GM19328 (cell line): Measurements from ENCODE around the gene PNMA8B.

Experiments used
- ATAC-seq: cut with Tn5 transposase; IDR thresholded peaks from one replicate; pipeline ENCODE4 v1.9.1; 2021; ENCODE audit warnings: mild to moderate bottlenecking, moderate library complexity; ENCODE audit not compliant: unreplicated experiment

PNMA8B gene

DNA sequence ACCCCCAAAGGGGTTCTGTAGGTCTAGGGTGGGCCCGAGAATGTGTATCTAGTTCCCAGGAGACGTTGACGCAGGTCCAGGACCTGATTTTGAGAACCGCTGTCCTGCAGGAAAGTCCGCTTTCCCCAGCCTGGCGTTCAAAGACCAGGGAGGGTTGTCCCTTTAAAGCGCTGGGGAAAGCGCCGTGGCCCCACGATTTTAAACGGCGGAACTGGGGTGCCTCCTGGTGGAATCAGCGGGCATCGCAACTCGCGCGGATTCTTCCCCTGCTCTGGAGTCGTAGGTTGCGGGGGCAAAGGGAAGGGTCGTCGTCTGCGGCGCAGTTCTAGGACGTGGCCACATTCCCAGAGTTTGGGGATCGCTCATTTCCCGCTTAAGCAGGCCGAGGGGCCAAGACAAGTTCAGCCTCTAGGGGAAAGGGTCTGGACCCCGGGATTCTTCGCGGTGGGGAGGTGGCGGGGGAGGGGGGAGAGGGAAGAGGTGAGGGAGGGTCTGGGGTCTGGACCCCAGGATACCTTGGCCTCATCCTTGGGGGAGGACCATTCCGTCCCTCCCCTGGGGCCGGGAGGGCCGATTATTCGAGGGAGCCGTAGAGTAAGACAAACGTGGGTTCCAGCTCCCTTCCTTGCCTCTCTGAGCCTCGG, 7.7 kb downstream of the PNMA8B start:
- ATAC-seq, result no peak

DNA sequence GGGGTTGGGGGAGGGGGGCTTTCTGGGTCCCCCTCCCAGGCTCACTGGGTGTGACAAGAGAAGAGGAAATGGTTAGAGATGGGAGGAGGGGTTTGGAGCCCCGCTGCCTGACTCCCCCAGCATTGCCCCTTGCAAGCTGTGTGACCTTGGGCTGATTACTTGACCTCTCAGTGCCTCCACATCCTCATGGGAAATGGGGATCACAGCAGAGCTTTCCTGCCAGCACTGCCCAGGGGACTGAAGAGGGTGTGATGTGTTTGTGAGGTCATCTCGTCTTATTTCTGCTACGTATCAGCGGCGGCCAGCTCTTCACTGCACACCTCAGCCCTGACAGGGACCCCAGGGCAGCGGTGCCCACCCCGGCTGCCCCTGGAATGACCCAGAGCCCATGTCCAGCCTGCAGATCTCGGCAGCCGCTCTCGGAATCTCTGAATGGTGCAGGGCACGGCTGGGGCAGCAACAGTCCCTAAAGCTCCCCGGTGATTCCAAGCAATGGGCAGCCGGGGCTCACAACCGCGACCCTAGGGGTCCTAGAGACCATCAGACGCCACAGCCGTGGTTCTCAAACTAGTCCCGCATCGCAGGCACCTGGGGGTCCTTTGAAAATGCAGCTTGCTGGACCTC, 8.4 kb downstream of the PNMA8B start:
- no peak for ATAC-seq

GRCh38 chr19:46486358-46486757, 9.3 kb downstream of the PNMA8B start:
- ATAC-seq, result no peak

DNA sequence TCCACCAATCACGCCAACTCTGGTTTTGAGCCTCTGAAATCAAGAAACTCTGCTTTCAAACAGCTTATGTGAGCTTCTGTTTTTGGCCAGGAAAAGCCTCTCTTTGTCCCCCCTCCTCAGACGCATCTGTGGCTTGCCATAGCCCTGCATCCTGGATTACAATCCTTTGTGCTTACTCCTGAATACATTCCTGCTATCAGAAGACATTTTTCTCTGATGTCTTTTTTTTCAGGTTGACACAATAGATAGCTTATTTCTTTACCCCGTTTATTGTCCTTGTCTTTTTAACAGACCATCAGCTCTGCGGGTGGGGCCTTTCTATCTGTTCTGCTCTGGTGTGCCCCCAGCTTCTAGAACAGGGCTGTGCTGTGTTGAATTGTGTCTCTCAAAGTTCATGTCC, 11.0 kb downstream of the PNMA8B start:
- ATAC-seq, result no peak

- no peak for ATAC-seq
These were observed 13.0 kb downstream of the PNMA8B start for GRCh38 chr19:46482631-46483030.

DNA sequence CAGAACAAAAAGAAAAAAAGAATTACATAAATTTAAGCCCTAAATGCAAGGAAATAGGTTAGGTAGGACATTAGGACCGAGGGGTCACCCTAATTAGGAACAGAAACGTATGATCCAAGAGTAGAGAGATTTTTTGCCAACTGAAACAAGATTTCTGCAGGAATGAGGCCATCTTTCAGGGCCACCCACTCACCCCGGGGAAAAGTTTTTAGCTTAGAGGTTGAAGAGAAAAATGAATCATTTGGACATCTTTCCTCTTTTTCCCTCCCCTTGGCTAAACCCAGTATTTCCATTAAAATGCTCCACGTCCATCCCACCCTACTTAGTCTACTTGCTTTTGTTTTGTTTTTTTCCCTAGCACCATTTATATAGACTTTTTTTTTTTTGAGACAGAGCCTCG, 13.7 kb downstream of the PNMA8B start:
- no peak for ATAC-seq

GRCh38 chr19:46481223-46481848, 14.3 kb downstream of the PNMA8B start:
- no peak for ATAC-seq

- no peak for ATAC-seq
These were observed 15.3 kb downstream of the PNMA8B start for GRCh38 chr19:46480415-46480814.

DNA sequence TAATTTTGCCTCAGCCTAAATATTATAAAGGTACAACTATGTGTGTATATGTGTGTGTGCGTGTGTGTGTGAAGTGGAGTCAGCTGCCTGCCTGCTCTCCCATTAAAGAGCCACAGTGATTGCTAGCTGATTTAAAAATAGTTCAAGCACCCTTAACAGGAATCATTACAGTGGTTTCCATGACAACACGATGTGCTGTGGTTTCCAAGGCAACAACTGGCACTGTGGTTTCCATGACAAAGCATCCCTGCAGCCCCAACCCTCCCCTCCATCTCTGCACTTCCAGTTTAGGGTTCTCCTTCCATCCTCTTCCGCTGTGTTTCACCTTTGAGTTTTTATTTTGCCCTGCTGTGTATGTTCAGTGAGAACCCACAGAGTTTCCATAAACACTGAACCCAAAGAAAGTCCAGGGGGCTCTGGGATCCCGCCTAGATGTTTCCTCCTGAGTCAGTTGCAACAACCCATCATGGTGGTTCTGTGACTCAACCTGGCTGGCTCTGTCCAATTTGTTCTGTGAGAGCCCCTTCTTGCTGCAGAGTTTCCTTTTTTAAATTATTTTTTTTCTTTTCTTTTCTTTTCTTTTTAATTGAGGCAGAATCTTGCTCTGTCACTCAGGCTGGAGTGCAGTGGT, 17.2 kb downstream of the PNMA8B start:
- no peak for ATAC-seq

DNA sequence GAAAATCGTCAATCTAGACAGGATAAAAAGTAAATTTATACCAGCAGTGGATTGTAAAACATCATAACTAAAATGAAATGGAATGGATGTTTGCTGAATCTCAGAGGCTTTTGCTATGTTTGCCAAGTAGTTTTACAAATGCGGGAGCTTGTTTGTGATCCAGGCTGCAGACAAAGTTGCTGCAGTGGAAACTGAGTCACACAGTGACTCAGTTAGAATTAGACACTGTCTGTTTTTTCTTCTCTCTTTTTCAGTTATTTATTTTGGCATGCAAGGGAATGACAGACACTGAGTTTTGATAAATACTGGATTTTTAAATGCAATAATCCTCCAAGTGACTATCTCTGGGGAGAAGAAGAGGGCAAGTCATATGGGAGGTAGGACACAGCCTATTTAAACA, 19.7 kb downstream of the PNMA8B start:
- ATAC-seq, result no peak

GRCh38 chr19:46474211-46474610, 21.5 kb downstream of the PNMA8B start:
- ATAC-seq, result no peak

- ATAC-seq, result no peak
These were observed 23.1 kb downstream of the PNMA8B start for GRCh38 chr19:46472592-46472991.

GRCh38 chr19:46471811-46472543, 23.7 kb downstream of the PNMA8B start:
- ATAC-seq, result no peak

DNA sequence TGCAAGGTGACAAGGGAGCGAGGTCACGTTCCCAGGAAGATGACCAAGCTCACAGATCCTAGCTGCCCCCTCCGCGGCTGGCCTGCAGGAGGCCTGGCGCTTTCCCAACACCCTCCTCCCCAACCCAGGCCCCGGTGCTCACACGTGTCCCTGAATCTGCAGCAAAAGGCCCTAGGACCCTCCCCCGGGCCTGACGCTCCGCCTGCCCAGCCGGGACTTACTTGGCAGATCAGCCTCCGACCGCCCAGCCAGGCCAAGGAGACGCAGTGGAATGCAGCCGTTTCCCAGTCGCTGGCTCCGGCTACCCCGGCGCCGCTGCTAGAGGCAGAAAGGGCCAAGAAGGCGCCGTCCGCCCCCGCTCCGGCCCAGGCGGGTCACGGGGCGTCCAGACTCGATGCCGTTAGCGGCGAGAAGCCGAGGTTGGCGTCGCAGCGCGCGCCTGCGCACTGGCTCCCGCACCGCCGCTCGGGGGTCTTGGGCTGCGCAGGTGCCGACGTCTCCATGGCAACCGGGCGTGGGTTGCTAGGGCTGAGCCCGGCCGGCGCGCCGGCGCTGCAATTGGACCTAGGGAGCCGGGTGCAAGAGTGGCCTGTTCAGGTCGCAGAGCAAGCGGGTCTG, 24.4 kb downstream of the PNMA8B start, which contains the start of gene PNMA8A:
Gene PNMA8A, minus strand, starts transcription at position 448 of the 618 bp plus-strand sequence. CDS start 528 bp downstream, outside the sequence.
- no peak for ATAC-seq

- no peak for ATAC-seq
These were observed 25.3 kb downstream of the PNMA8B start for GRCh38 chr19:46470376-46470775.

- ATAC-seq, result no peak
These were observed 26.0 kb downstream of the PNMA8B start for GRCh38 chr19:46469541-46470185.

DNA sequence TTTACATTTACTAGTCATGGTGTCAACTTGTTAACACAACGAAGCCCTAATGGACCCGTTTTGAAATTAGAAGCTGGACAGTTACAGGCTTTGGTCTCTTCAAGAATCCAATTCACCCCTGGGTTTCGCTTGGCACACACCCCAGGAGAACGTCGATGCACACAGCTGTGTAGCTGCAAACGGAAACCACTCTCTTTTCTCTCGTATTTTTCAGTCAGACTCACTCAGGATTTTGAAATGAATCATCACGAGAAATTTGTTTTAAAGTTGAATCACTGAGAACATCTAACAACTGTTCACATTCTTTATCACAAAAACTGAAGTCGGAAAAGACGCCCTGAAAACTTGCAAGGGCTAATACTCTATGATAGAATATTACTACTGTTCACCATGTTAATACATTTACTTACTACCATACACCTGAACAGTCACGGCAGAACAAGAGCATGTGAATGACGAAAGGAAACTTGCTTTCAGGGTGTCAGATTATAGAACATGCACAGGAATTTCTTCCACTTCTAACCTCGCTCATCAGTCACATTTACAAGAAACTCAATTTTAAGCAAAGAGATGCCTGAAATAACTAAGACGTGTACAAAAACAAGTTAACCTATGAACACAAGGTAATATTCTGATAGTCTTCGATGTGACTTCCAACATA, 29.0 kb downstream of the PNMA8B start:
- ATAC-seq, result no peak

DNA sequence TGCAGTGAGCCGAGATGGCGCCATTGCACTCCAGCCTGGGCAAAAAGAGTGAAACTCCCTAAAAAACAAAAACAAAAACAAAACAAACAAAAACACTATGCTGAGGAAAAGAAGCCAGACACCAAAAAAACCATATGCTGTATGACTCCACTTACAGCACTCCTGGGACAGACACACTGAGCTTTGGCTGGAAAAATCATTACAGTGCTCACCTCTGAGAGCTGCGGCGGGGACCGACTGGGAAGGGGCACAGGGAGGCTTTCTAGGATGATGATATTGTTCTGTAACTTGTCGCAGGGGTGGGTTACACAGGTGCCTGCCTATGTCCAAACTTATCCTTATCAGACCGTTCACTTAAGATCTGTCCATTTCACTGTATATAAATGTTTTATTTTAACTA, 32.2 kb downstream of the PNMA8B start:
- ATAC-seq, result no peak

- no peak for ATAC-seq
These were observed 34.1 kb downstream of the PNMA8B start for GRCh38 chr19:46461537-46461936.

- ATAC-seq, result no peak
These were observed 34.7 kb downstream of the PNMA8B start for GRCh38 chr19:46460981-46461380.
